ENCODE results near the gene CHST11.

DNA sequence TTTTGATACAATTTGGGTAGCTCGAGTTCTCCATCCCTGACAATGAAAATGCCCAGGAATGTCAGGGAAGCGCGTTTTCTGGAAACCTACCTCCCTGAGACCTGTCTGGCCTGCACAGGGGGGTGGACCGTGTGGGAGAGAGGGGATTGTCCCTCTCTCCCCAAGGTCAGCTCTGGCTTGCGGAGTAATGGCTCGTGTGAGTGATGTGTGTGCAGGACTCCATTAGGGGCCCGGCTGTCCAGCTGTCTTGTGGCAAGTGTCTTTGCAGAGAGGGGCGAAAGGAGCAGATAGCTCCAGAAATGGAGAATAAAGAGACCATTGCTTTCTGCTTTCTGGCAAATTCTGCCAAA, 215.3 kb downstream of the CHST11 start:
- TF ChIP-seq, protein P1, sequence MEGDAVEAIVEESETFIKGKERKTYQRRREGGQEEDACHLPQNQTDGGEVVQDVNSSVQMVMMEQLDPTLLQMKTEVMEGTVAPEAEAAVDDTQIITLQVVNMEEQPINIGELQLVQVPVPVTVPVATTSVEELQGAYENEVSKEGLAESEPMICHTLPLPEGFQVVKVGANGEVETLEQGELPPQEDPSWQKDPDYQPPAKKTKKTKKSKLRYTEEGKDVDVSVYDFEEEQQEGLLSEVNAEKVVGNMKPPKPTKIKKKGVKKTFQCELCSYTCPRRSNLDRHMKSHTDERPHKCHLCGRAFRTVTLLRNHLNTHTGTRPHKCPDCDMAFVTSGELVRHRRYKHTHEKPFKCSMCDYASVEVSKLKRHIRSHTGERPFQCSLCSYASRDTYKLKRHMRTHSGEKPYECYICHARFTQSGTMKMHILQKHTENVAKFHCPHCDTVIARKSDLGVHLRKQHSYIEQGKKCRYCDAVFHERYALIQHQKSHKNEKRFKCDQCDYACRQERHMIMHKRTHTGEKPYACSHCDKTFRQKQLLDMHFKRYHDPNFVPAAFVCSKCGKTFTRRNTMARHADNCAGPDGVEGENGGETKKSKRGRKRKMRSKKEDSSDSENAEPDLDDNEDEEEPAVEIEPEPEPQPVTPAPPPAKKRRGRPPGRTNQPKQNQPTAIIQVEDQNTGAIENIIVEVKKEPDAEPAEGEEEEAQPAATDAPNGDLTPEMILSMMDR (IDR thresholded peaks at IDR 0.05): no peak
- no peak for TF ChIP-seq ZFX (IDR thresholded peaks at IDR 0.05; ENCODE audit: borderline replicate concordance)

Data from 22Rv1 (cell line).